Subcutaneous abdominal adipose tissue (tissue), 5 donors: Measurements from ENCODE around the gene CFAP74.
"Not testable (repeated sequence)": the region's sequence is repeated elsewhere in the genome, so short reads cannot be mapped to it uniquely, and the experiment has no call there.

ENCODE experiments used
- H3K27ac ChIP-seq: one replicate; pipeline ENCODE4 v1.7.0; 2013; ENCODE audit warnings: low read depth, mild to moderate bottlenecking, inconsistent platforms, low read length, moderate library complexity
- H3K27me3 ChIP-seq, 5 donors: one replicate each; pipeline ENCODE4 v1.7.0; 2013; ENCODE audit warnings: low read length in 5 of 5, inconsistent platforms in 1 of 5; ENCODE audit not compliant: control insufficient read depth in 5 of 5, insufficient read depth in 4 of 5
- H3K36me3 ChIP-seq, 5 donors: one replicate each; pipeline ENCODE4 v1.7.0; 2013; ENCODE audit warnings: low read length in 5 of 5; ENCODE audit not compliant: control insufficient read depth in 5 of 5, insufficient read depth in 5 of 5
- H3K4me1 ChIP-seq, 5 donors: one replicate each; pipeline ENCODE4 v1.7.0; 2013; ENCODE audit warnings: low read length in 5 of 5, mild to moderate bottlenecking in 3 of 5, moderate library complexity in 1 of 5; ENCODE audit not compliant: control insufficient read depth in 5 of 5, insufficient read depth in 5 of 5
- H3K4me3 ChIP-seq, 5 donors: one replicate each; pipeline ENCODE4 v1.7.0; 2013; ENCODE audit warnings: low read length in 5 of 5, low read depth in 1 of 5
- H3K9ac ChIP-seq, 5 donors: one replicate each; pipeline ENCODE4 v1.7.0; 2013; ENCODE audit warnings: low read length in 5 of 5, mild to moderate bottlenecking in 4 of 5, moderate library complexity in 3 of 5
- H3K9me3 ChIP-seq, 5 donors: one replicate each; pipeline ENCODE4 v1.7.0; 2013; ENCODE audit warnings: low read length in 5 of 5; ENCODE audit not compliant: control insufficient read depth in 5 of 5
- donor health status: healthy.
- donor health status: healthy.
- donor health status: healthy.
- donor health status: healthy.
- donor health status: healthy.

The CFAP74 gene

GRCh38 chr1:1987142-1987510 is 16.5 kb downstream of the CFAP74 start:
- Histone ChIP-seq H3K9ac (no peak overlapping the region), H3K9me3 (no peaks in the 10 kb centered on the region), H3K4me1 (peaks cover 1 to 43% (median 23%) of the 10 kb centered on the region in 5 donors), H3K27me3 (peaks cover 0 to 9% (median 0%) of the 10 kb centered on the region in 5 donors), H3K36me3 (no peaks in the 10 kb centered on the region), H3K4me3 (no peak overlapping the region), H3K27ac (no peak overlapping the region)

- no peak overlapping the region for H3K4me3 ChIP-seq
- peak overlapping the region in 1 of 5 donors; percentile 25 for H3K9ac ChIP-seq
- H3K4me1 ChIP-seq: peaks cover 1 to 43% (median 23%) of the 10 kb centered on the region in 5 donors
- H3K27ac ChIP-seq: no peak overlapping the region
- H3K27me3 ChIP-seq: peaks cover 0 to 9% (median 0%) of the 10 kb centered on the region in 5 donors
- H3K9me3 ChIP-seq: no peaks in the 10 kb centered on the region
- H3K36me3 ChIP-seq: no peaks in the 10 kb centered on the region
Measured at GRCh38 chr1:1986451-1987141, 17.0 kb downstream of the CFAP74 start.

- Histone ChIP-seq H3K4me1 (peaks cover 1 to 33% (median 17%) of the 10 kb centered on the region in 5 donors), H3K27me3 (peaks cover 0 to 9% (median 0%) of the 10 kb centered on the region in 5 donors), H3K27ac (no peak overlapping the region), H3K36me3 (no peaks in the 10 kb centered on the region), H3K9ac (no peak overlapping the region), H3K4me3 (no peak overlapping the region), H3K9me3 (no peaks in the 10 kb centered on the region)
Measured at GRCh38 chr1:1985375-1986050, 18.1 kb downstream of the CFAP74 start.

DNA sequence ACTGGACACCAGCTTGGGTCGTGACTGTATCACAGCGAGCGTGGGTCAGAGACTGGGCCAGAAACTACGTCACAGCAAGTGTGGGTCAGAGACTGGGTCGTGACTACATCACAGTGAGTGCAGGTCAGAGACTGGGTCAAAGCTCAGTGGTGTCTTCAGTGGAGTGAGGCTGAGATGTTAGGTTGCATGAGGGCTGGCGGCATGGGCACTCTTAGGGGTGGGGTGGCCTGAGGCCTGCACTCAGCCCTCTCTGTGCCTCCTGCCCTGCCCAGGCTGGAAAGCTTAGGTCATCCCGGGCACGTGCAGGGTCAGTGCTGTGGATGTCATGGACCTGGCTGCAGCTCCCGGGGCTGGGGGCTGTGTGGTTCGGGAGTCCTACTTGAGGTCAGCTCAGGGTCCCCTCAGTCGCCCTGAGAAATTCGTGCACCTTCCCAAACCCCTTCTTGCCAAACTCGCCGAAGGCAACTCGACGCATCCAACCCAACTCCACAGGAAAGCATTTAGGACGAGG is 19.0 kb downstream of the CFAP74 start:
- H3K9me3 ChIP-seq: no peaks in the 10 kb centered on the region
- H3K27ac ChIP-seq: no peak overlapping the region
- no peak overlapping the region for H3K4me3 ChIP-seq
- H3K9ac ChIP-seq: no peak overlapping the region
- peaks cover 0 to 10% (median 0%) of the 10 kb centered on the region in 5 donors for H3K27me3 ChIP-seq
- peaks cover 1 to 26% (median 12%) of the 10 kb centered on the region in 5 donors for H3K4me1 ChIP-seq
- no peaks in the 10 kb centered on the region for H3K36me3 ChIP-seq

DNA sequence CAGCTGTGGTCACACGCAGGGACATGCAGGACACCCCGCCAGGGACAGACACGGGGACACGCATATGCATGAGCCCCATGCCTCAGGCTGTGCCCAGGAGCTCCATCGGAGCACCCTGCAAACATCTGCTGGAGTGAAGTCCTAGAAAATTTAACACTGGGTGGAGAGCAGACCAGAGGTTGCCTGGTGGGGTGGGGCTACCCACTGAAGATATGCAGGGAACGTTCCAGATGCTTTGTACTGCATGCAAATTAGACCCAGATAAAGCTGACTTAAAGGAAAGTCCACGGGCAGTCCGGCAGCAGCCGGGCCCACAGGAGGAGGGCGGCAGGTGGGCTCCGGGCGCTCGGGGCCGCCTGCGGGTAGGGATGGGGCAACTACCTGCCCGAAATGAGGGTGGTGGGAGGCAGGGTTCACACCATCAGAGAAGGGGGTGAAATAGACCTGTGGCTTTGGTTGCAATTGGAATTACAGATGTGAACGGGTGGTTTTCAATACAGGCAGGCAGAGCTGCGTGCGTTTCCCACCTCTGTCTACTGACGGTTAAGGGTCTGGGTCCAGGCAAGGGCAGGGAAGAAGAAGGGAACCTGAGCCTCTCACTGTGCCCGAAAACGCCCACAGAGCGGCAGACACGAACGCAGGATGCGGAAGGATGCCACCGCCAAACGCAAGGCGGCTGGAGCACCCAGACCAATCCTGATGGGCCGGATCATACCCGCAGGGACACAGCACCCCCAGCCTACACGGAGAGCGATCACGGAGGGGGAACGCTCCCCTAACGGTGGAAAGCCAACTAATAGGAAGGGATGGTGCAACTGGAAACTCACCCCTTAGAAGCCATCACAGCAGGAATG is 21.0 kb downstream of the CFAP74 start:
- Histone ChIP-seq H3K27ac (no peak overlapping the region), H3K9ac (no peak overlapping the region), H3K4me1 (peaks cover 2 to 14% (median 5%) of the 10 kb centered on the region in 5 donors), H3K4me3 (no peak overlapping the region), H3K36me3 (no peaks in the 10 kb centered on the region), H3K9me3 (no peaks in the 10 kb centered on the region), H3K27me3 (peaks cover 0 to 8% (median 0%) of the 10 kb centered on the region in 5 donors)

- not testable (repeated sequence) for H3K9ac ChIP-seq, H3K9me3 ChIP-seq, H3K27ac ChIP-seq, H3K36me3 ChIP-seq, H3K4me1 ChIP-seq, H3K27me3 ChIP-seq, H3K4me3 ChIP-seq
Measured at GRCh38 chr1:1981631-1982327, 21.8 kb downstream of the CFAP74 start.

DNA sequence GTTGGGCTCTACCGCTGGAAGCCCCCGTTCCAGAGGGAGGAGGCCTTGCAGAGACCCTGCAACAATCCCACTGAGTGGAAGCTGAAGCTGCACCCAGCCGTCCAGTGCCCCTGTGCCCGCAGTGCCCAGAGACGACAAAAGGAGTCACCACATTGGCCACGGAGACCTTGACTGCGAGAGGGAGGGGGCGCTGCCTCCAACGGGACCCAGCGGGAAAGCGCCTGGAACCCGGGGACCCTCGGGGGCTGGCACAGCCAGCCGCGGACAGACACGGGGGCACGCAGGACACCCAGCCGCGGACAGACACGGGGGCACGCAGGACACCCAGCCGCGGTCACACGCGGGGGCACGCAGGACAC is 22.5 kb downstream of the CFAP74 start:
- Histone ChIP-seq H3K27me3 (peaks cover 0 to 4% (median 0%) of the 10 kb centered on the region in 5 donors), H3K4me3 (no peak overlapping the region), H3K9me3 (no peaks in the 10 kb centered on the region), H3K9ac (no peak overlapping the region), H3K36me3 (no peaks in the 10 kb centered on the region), H3K27ac (no peak overlapping the region), H3K4me1 (peaks cover 0 to 4% (median under 1%) of the 10 kb centered on the region in 5 donors)

DNA sequence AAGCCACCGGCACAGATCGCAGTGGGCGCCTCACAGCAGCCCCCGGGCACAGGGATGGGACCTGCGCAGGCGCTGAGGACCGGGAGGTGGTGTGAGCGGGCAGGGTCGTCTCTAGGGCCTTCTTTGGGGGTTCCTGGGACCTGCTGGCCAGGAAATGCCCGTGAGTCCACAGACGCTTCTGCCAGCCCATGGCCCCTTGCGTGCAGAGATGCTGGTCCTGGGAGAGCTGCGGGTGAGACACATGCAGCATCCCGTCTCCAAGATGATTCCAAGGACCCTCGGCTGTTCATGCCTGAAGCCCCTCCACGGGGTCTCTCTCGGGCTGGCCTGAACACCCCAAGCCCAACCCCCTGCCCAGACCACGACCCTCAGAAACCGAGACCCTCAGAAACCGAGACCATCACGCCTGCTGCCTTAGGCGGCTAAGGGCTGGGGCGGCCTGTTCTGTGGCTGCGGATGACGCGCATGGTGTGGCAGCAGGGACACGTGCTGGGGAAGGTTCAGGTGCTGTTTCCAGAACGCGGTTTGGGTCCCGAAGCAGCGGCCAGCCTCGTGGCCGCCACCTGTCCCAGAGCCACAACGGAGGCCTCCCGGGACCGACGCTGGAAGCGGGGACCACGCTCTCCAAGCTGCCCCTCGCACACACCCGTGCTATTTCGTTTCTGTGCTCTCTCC is 23.0 kb downstream of the CFAP74 start:
- no peak overlapping the region for H3K9ac ChIP-seq
- no peaks in the 10 kb centered on the region for H3K36me3 ChIP-seq
- H3K4me1 ChIP-seq: peaks cover 0 to 4% (median 0%) of the 10 kb centered on the region in 5 donors
- H3K9me3 ChIP-seq: no peaks in the 10 kb centered on the region
- peaks cover 0 to 7% (median 2%) of the 10 kb centered on the region in 5 donors for H3K27me3 ChIP-seq
- H3K4me3 ChIP-seq: no peak overlapping the region
- H3K27ac ChIP-seq: no peak overlapping the region

- H3K27ac ChIP-seq: no peak overlapping the region
- H3K4me1 ChIP-seq: peaks cover 0 to 4% (median 0%) of the 10 kb centered on the region in 5 donors
- no peaks in the 10 kb centered on the region for H3K9me3 ChIP-seq
- no peaks in the 10 kb centered on the region for H3K36me3 ChIP-seq
- H3K27me3 ChIP-seq: peaks cover 0 to 11% (median 2%) of the 10 kb centered on the region in 5 donors
- H3K9ac ChIP-seq: no peak overlapping the region
- H3K4me3 ChIP-seq: no peak overlapping the region
Measured at GRCh38 chr1:1979482-1980165, 24.0 kb downstream of the CFAP74 start.
